Measurements from ENCODE around the gene LZTR1. TPM values are rescaled to one million over a fixed set of nuclear protein-coding genes. Genes with fewer than 3 reads are reported as not detected.
A peak's percentile ranks its signal among the peaks of the same experiment; 100 is the strongest.

The LZTR1 gene
- total RNA-seq, 2 experiments from 2014 or later = 48.4 to 51.3 TPM

GRCh38 chr22:20997536-20998257, 15.6 kb downstream of the LZTR1 start:
- DNase-seq (peak in 1 of 14 experiments; percentile 14), ATAC-seq (ENCODE audit: poor library complexity) (no peak)
- Histone ChIP-seq H3K4me1 (ENCODE audit: insufficient read depth, low read length) (peaks cover 41% of the 10 kb centered on the region), H3K27me3 (ENCODE audit: control insufficient read depth in 1 of 2, insufficient read depth in 2 of 2, low read length in 2 of 2) (no peaks in the 10 kb centered on the region), H3K27ac (ENCODE audit: low read depth in 1 of 2, low read length in 2 of 2) (no peak overlapping the region), H3K4me3 (ENCODE audit: low read length) (no peak overlapping the region), H3K36me3 (ENCODE audit: insufficient read depth, low read length) (peaks cover 60% of the 10 kb centered on the region), H3K9me3 (ENCODE audit: control insufficient read depth in 1 of 2, insufficient read depth in 1 of 2, low read length in 2 of 2) (no peaks in the 10 kb centered on the region)
- Mint-ChIP-seq H3K27ac (no peak overlapping the region), H3K27me3 (no peaks in the 10 kb centered on the region), H3K4me3 (no peak overlapping the region), H3K9me3 (no peaks in the 10 kb centered on the region), H3K4me1 (ENCODE audit: low read depth) (peaks cover 32% of the 10 kb centered on the region), H3K36me3 (ENCODE audit: low read depth) (peaks cover 43% of the 10 kb centered on the region)
- intact Hi-C loops (cut with DNase I, micrococcal nuclease) = no loop called here
- POLR2A ChIA-PET = interaction anchor here (3.6 kb wide), 1 partner anchor 16 kb away, joined by 25 read pairs; the partner anchor contains the start of gene LZTR1
- CTCF ChIA-PET = no interaction called here
- no peak for TF ChIP-seq CTCF (IDR thresholded peaks at IDR 0.05)

GRCh38 chr22:20998411-20999336, 16.6 kb downstream of the LZTR1 start:
- Histone ChIP-seq H3K4me1 (ENCODE audit: insufficient read depth, low read length) (peaks cover 51% of the 10 kb centered on the region), H3K36me3 (ENCODE audit: insufficient read depth, low read length) (peaks cover 54% of the 10 kb centered on the region), H3K9me3 (ENCODE audit: control insufficient read depth in 1 of 2, insufficient read depth in 1 of 2, low read length in 2 of 2) (no peaks in the 10 kb centered on the region), H3K4me3 (ENCODE audit: low read length) (no peak overlapping the region), H3K27me3 (ENCODE audit: control insufficient read depth in 1 of 2, insufficient read depth in 2 of 2, low read length in 2 of 2) (no peaks in the 10 kb centered on the region), H3K27ac (ENCODE audit: low read depth in 1 of 2, low read length in 2 of 2) (no peak overlapping the region)
- H3K36me3 Mint-ChIP-seq (ENCODE audit: low read depth) = peaks cover 43% of the 10 kb centered on the region
- intact Hi-C loops (cut with DNase I, micrococcal nuclease) = no loop called here
- no peaks in the 10 kb centered on the region for H3K27me3 Mint-ChIP-seq
- ATAC-seq (ENCODE audit: poor library complexity) (no peak), DNase-seq (peak in 1 of 14 experiments; percentile 12)
- ChIA-PET CTCF (no interaction called here), POLR2A (interaction anchor here (3.6 kb wide), 1 partner anchor 17 kb away, joined by 25 read pairs; the partner anchor contains the start of gene LZTR1)
- H3K27ac Mint-ChIP-seq = peak overlapping the region; percentile 63
- no peak for TF ChIP-seq CTCF (IDR thresholded peaks at IDR 0.05)
- H3K4me1 Mint-ChIP-seq (ENCODE audit: low read depth) = peaks cover 42% of the 10 kb centered on the region
- H3K9me3 Mint-ChIP-seq = no peaks in the 10 kb centered on the region
- H3K4me3 Mint-ChIP-seq = peak overlapping the region; percentile 70

- TF ChIP-seq CTCF (IDR thresholded peaks at IDR 0.05) = no peak
- ATAC-seq (ENCODE audit: poor library complexity) = no peak
- H3K9me3 Mint-ChIP-seq = no peaks in the 10 kb centered on the region
- Histone ChIP-seq H3K36me3 (ENCODE audit: insufficient read depth, low read length) (peaks cover 49% of the 10 kb centered on the region), H3K27me3 (ENCODE audit: control insufficient read depth in 1 of 2, insufficient read depth in 2 of 2, low read length in 2 of 2) (no peaks in the 10 kb centered on the region), H3K9me3 (ENCODE audit: control insufficient read depth in 1 of 2, insufficient read depth in 1 of 2, low read length in 2 of 2) (no peaks in the 10 kb centered on the region), H3K4me1 (ENCODE audit: insufficient read depth, low read length) (peaks cover 54% of the 10 kb centered on the region), H3K4me3 (ENCODE audit: low read length) (no peak overlapping the region), H3K27ac (ENCODE audit: low read depth in 1 of 2, low read length in 2 of 2) (peak overlapping the region; percentile 27 to 100)
- CTCF ChIA-PET = interaction anchor here (1.5 kb wide), 1 partner anchor 21 kb away, joined by 3 read pairs; no protein-coding TSS in a partner anchor
- DNase-seq = peak in 1 of 14 experiments; percentile 26
- intact Hi-C loops (cut with DNase I, micrococcal nuclease) = loop anchor here in 1 of 2 experiments (5.0 kb wide), 4 partner anchors 142 to 882 kb away; partner anchors contain the start of genes PI4KA, RANBP1, SDF2L1 and SNAP29
- no peaks in the 10 kb centered on the region for H3K27me3 Mint-ChIP-seq
- peak overlapping the region; percentile 97 for H3K27ac Mint-ChIP-seq
- H3K4me1 Mint-ChIP-seq (ENCODE audit: low read depth) = peaks cover 46% of the 10 kb centered on the region
- peak overlapping the region; percentile 74 for H3K4me3 Mint-ChIP-seq
- POLR2A ChIA-PET = interaction anchor here (3.6 kb wide), 1 partner anchor 18 kb away, joined by 25 read pairs; the partner anchor contains the start of gene LZTR1
- peaks cover 43% of the 10 kb centered on the region for H3K36me3 Mint-ChIP-seq (ENCODE audit: low read depth)
Measured at GRCh38 chr22:20999350-21000206, 17.5 kb downstream of the LZTR1 start.

All from CD4-positive, alpha-beta T cell (primary cell).